Kidney (tissue), 14 donors: Measurements from ENCODE around the gene PRDM15. TPM values are rescaled to one million over a fixed set of nuclear protein-coding genes. Genes with fewer than 3 reads are reported as not detected.
A peak's percentile ranks its signal among the peaks of the same experiment; 100 is the strongest.

Experiments used
- DNase-seq, 5 donors: peaks; one replicate each; pipeline ENCODE4 v3.0.0-alpha.2; 2013 to 2020
- FAIRE-seq: peaks from 2 replicates; lab custom pipeline; 2012; peaks lifted over from hg19 to GRCh38; lab: Jason Lieb, UNC
- H3K27ac ChIP-seq, 2 donors: one replicate each; pipeline ENCODE4 v1.7.0; 2013; ENCODE audit warnings: low read depth in 2 of 2, low read length in 2 of 2, inconsistent platforms in 1 of 2
- H3K27me3 ChIP-seq: one replicate; pipeline ENCODE4 v1.7.1; 2013; ENCODE audit warnings: low read length, inconsistent platforms; ENCODE audit not compliant: control insufficient read depth, insufficient read depth
- H3K36me3 ChIP-seq, 3 donors: one replicate each; pipeline versions ENCODE4 v1.7.0 to v1.7.1; 2013; ENCODE audit warnings: low read length in 3 of 3, control low read depth in 1 of 3, inconsistent platforms in 1 of 3; ENCODE audit not compliant: insufficient read depth in 3 of 3, control insufficient read depth in 2 of 3
- H3K4me1 ChIP-seq, 3 donors: one replicate each; pipeline versions ENCODE4 v1.7.0 to v1.7.1; 2013; ENCODE audit warnings: low read length in 3 of 3, inconsistent platforms in 1 of 3, low read depth in 1 of 3; ENCODE audit not compliant: control insufficient read depth in 2 of 3, insufficient read depth in 2 of 3
- H3K4me3 ChIP-seq, 3 donors: one replicate each; pipeline versions ENCODE4 v1.7.0 to v1.8.1; 2013; ENCODE audit warnings: low read length in 3 of 3, control low read depth in 1 of 3, inconsistent platforms in 1 of 3
- H3K9ac ChIP-seq, 3 donors: one replicate each; pipeline versions ENCODE4 v1.7.0 to v1.7.1; 2013; ENCODE audit warnings: low read length in 3 of 3, control low read depth in 1 of 3, inconsistent platforms in 1 of 3
- H3K9me3 ChIP-seq, 3 donors: one replicate each; pipeline versions ENCODE4 v1.7.0 to v1.7.1; 2013; ENCODE audit warnings: low read length in 3 of 3, control low read depth in 1 of 3, inconsistent platforms in 1 of 3; ENCODE audit not compliant: control insufficient read depth in 2 of 3, insufficient read depth in 1 of 3
- CTCF ChIP-seq: IDR thresholded peaks from 3 replicates; pipeline ENCODE4 v1.5.1; 2012; ENCODE audit warnings: mild to moderate bottlenecking, moderate library complexity, borderline replicate concordance; ENCODE audit not compliant: insufficient read depth; ENCODE audit errors: extremely low read depth
- intact Hi-C: fragments of 100-400 bp; cut with DNase I; formaldehyde crosslinking; loops from one replicate; pipeline ENCODE4 v1.11.1; 2022
- polyA plus RNA-seq: library from polyadenylated mRNA; stranded (reverse); fragments of 350-450 nt; fragmentation: Illumina TruSeq; extraction: RNeasy Lipid Tissue Mini Kit (QIAGEN cat#74804); gene quantifications from one replicate; pipeline ENCODE4 v1.2.3, GENCODE V29; 2014; ENCODE audit warnings: low read depth, low replicate concordance; ENCODE audit not compliant: insufficient read depth
- total RNA-seq: library from RNA; stranded (reverse); fragmentation: NEBNext Ultra II Directional; extraction: Animal tissue kit (Norgen Biotek cat#: 25700); gene quantifications from one replicate; pipeline ENCODE4 v1.2.1, GENCODE V29; 2021
- donor health status: control.
- donor health status: control.
- donor health status: control.
- donor health status: control.
- donor health status: control.
- donor health status: DM: yes; HTN: yes; CAD: no.
- donor health status: Normal renal cell carcinoma (clear cell type).

The PRDM15 gene
- total and polyA plus RNA-seq, 2 donors from 2014 or later: 1.3 to 8.4 TPM

- Histone ChIP-seq H3K9me3 (no peaks in the 10 kb centered on the region), H3K27ac (no peak overlapping the region)
Observed at GRCh38 chr21:41875086-41875485, 4.1 kb downstream of the PRDM15 start.

DNA sequence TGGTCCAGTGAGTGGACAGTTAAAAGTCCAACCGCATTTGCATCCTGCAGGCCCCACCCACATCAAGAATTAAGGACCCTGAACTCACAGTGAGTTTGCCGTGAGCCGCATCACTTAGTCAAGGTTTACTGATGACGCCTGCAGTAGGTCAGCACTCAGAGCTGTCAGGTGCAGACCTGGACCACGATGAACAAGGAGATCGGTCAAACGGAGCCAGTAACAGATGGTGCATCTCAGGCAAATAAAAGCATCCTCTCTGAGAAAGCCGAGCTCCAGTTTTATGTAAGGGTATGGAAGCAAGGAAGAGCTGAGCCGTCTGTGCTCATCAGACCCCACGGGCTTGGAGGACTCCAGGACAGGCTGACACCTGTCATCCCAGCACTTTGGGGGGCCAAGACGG is 4.5 kb downstream of the PRDM15 start:
- intact Hi-C loops: no loop called here
- Histone ChIP-seq H3K9ac (no peak overlapping the region), H3K9me3 (no peaks in the 10 kb centered on the region), H3K4me1 (peaks cover 0 to 3% (median 2%) of the 10 kb centered on the region in 3 donors), H3K27me3 (no peaks in the 10 kb centered on the region), H3K36me3 (no peaks in the 10 kb centered on the region), H3K4me3 (no peak overlapping the region), H3K27ac (no peak overlapping the region)
- no peak for TF ChIP-seq CTCF
- DNase-seq (peak in 3 of 5 donors; percentile 26 to 37 (median 27)), FAIRE-seq (no peak)

More at GRCh38 chr21:41875086-41875485, 4.1 kb downstream of the PRDM15 start:
- H3K27me3 ChIP-seq: no peaks in the 10 kb centered on the region
- no peak overlapping the region for H3K4me3 ChIP-seq
- FAIRE-seq (no peak), DNase-seq (no peak)
- peaks cover 0 to 3% (median 2%) of the 10 kb centered on the region in 3 donors for H3K4me1 ChIP-seq
- no peaks in the 10 kb centered on the region for H3K36me3 ChIP-seq
- intact Hi-C loops: no loop called here
- H3K9ac ChIP-seq: no peak overlapping the region
- no peak for TF ChIP-seq CTCF

DNA sequence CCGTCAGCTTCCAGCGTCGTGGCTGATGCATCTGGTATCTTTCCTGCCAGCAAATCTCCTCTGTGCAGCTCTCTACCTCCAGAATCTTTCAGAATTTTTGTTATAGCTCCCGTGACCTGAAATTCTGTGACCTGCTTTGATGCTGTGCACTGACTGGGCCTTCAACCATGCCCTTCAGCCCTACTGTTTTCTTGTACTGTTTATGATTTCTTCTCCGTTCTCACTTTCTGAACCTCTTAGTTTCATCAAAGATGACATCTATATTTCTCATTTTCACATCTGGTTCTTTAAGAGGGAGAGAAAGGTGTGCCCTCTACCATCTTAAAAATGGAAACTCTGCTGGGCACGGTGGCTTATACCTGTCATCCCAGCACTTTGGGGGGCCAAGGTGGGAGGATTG is 5.7 kb downstream of the PRDM15 start:
- Histone ChIP-seq H3K27me3 (no peaks in the 10 kb centered on the region), H3K4me1 (peaks cover 0 to 3% (median 2%) of the 10 kb centered on the region in 3 donors), H3K9ac (no peak overlapping the region), H3K4me3 (no peak overlapping the region), H3K36me3 (no peaks in the 10 kb centered on the region), H3K9me3 (no peaks in the 10 kb centered on the region), H3K27ac (no peak overlapping the region)
- no peak for TF ChIP-seq CTCF
- FAIRE-seq (no peak), DNase-seq (no peak)
- intact Hi-C loops: no loop called here

DNA sequence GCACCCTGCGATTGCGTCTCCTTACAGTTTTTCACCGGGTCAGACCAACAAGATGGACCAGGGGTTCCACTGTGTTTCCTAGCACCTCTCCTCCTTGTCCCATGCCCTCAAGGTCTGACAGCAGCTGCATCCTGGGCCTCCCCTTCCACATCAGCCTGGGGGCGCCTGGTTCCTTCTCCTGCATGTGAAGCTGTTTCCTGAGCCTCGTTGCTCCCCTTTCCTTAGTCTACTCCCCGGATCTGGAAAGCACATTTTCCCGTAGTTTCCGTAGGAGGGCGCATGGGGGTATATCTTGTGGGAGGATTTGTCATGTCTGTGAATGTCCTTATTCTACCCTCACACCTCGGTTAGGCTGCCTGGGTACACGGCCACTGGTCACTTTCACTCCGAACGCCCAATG is 6.1 kb downstream of the PRDM15 start:
- FAIRE-seq (no peak), DNase-seq (no peak)
- Histone ChIP-seq H3K27ac (no peak overlapping the region), H3K27me3 (no peaks in the 10 kb centered on the region), H3K9me3 (no peaks in the 10 kb centered on the region), H3K4me3 (no peak overlapping the region), H3K4me1 (peaks cover 0 to 2% (median 2%) of the 10 kb centered on the region in 3 donors), H3K36me3 (no peaks in the 10 kb centered on the region), H3K9ac (no peak overlapping the region)
- intact Hi-C loops: no loop called here
- TF ChIP-seq CTCF: no peak
